ENCODE data around the gene KCNB1.

The KCNB1 gene

DNA sequence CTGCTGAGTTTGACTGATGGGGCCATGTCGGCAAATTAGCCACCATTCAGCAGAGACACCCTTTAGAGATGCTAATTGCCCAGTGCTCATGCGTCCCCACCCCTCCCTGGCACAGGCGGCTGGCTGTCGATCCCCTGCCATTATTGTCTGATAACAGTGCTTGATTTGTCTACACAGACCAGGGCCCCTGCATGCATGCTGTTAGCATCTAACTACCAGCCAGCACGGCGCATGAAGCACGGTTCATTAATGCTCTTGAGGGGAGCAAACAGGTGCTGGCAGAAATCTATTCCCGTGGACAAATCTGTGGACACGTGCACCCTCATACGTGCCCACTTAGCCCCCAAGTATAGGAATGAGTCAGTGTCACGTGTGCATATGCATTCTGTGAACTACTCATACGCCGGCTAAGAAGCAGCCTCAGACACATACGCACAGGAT is 32.2 kb downstream of the KCNB1 start:
- H3K27ac ChIP-seq (replicated peaks), result no peak overlapping the region
- no peak for DNase-seq (ENCODE audit: low read depth in 1 of 2, low spot score in 1 of 2)
- no peak for TF ChIP-seq SPI1 (IDR thresholded peaks at IDR 0.05; ENCODE audit: borderline replicate concordance, low read depth)
- no peak for TF ChIP-seq GABPA (IDR thresholded peaks at IDR 0.05; ENCODE audit: low read depth)
- no peak for TF ChIP-seq POLR2AphosphoS5 (IDR thresholded peaks at IDR 0.05; ENCODE audit: low read depth)
- TF ChIP-seq, protein P1, sequence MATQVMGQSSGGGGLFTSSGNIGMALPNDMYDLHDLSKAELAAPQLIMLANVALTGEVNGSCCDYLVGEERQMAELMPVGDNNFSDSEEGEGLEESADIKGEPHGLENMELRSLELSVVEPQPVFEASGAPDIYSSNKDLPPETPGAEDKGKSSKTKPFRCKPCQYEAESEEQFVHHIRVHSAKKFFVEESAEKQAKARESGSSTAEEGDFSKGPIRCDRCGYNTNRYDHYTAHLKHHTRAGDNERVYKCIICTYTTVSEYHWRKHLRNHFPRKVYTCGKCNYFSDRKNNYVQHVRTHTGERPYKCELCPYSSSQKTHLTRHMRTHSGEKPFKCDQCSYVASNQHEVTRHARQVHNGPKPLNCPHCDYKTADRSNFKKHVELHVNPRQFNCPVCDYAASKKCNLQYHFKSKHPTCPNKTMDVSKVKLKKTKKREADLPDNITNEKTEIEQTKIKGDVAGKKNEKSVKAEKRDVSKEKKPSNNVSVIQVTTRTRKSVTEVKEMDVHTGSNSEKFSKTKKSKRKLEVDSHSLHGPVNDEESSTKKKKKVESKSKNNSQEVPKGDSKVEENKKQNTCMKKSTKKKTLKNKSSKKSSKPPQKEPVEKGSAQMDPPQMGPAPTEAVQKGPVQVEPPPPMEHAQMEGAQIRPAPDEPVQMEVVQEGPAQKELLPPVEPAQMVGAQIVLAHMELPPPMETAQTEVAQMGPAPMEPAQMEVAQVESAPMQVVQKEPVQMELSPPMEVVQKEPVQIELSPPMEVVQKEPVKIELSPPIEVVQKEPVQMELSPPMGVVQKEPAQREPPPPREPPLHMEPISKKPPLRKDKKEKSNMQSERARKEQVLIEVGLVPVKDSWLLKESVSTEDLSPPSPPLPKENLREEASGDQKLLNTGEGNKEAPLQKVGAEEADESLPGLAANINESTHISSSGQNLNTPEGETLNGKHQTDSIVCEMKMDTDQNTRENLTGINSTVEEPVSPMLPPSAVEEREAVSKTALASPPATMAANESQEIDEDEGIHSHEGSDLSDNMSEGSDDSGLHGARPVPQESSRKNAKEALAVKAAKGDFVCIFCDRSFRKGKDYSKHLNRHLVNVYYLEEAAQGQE (IDR thresholded peaks at IDR 0.05; ENCODE audit: insufficient replicate concordance, low read depth), result no peak
- TF ChIP-seq, protein P2, sequence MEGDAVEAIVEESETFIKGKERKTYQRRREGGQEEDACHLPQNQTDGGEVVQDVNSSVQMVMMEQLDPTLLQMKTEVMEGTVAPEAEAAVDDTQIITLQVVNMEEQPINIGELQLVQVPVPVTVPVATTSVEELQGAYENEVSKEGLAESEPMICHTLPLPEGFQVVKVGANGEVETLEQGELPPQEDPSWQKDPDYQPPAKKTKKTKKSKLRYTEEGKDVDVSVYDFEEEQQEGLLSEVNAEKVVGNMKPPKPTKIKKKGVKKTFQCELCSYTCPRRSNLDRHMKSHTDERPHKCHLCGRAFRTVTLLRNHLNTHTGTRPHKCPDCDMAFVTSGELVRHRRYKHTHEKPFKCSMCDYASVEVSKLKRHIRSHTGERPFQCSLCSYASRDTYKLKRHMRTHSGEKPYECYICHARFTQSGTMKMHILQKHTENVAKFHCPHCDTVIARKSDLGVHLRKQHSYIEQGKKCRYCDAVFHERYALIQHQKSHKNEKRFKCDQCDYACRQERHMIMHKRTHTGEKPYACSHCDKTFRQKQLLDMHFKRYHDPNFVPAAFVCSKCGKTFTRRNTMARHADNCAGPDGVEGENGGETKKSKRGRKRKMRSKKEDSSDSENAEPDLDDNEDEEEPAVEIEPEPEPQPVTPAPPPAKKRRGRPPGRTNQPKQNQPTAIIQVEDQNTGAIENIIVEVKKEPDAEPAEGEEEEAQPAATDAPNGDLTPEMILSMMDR (IDR thresholded peaks at IDR 0.05; ENCODE audit: insufficient read depth, low read length), result no peak
- H3K4me3 ChIP-seq (replicated peaks; ENCODE audit: insufficient read depth, low read length), result no peak overlapping the region
- peaks cover 2% of the 10 kb centered on the region for H3K27me3 ChIP-seq (ENCODE audit: insufficient read depth, poor library complexity, severe bottlenecking)

DNA sequence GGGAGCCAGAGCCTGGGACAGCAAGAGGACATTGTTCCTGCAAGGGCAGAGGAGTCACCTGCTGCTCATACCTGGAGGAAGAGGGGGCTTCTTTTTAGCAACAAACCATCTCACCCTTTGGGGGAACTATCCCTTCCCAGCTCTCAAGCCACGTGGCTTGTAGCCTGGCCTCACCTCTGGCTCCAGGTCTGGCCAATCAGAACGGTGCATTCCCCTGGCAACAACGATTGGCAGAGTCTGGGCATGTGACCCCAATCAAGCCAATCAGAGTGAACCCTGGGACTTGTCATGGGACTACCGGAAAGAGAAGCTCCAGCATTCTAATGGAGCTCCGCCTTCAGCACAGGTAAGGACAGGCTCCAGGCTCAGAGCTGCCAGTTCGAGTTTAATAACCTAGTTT is 33.6 kb downstream of the KCNB1 start:
- H3K27ac ChIP-seq (replicated peaks), result no peak overlapping the region
- DNase-seq (ENCODE audit: low read depth in 1 of 2, low spot score in 1 of 2), result no peak
- TF ChIP-seq, protein P1 (IDR thresholded peaks at IDR 0.05; ENCODE audit: insufficient replicate concordance, low read depth), result no peak
- no peak for TF ChIP-seq POLR2AphosphoS5 (IDR thresholded peaks at IDR 0.05; ENCODE audit: low read depth)
- TF ChIP-seq, protein P2 (IDR thresholded peaks at IDR 0.05; ENCODE audit: insufficient read depth, low read length), result no peak
- TF ChIP-seq GABPA (IDR thresholded peaks at IDR 0.05; ENCODE audit: low read depth), result no peak
- no peak for TF ChIP-seq SPI1 (IDR thresholded peaks at IDR 0.05; ENCODE audit: borderline replicate concordance, low read depth)
- no peaks in the 10 kb centered on the region for H3K27me3 ChIP-seq (ENCODE audit: insufficient read depth, poor library complexity, severe bottlenecking)
- H3K4me3 ChIP-seq (replicated peaks; ENCODE audit: insufficient read depth, low read length), result no peak overlapping the region

DNA sequence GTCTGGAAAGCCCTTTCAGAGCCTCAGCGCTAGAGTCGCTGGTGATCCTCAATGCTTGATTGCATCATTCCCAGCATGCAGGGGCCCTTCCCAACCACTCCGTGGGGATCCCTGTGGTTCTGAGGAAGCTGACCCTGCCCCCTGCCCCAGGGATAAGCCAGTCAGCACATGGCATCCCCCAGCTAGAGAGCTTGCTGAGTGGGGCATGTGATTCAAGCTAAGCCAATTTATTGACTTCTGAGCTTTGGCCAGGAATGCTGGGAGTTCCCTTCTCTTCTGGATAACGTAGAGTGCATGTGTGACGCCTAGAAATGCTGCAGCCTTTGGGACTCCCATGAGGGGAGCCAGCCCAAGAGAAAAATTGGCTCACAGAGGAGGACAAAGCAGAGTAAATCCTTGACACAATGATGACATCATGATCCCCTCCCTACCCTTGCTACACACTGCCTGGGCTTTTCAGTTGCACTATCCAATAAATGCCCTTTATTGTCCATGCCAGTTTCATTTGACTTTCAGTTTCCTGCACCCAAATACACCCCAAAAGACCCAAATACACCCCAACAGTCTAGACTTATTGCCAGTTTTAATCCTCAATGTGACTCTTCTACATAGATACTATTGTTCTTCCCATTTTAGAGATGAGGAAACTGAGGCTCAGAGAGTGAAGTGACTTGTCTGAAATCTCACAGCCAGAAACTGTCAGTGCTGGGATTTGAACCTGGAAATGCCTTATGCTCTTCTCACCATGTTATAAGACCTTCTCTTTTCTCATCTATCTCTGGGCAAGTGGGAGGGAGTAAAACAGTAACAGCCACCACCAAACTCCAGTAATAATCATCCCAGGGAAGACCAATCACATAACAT is 34.3 kb downstream of the KCNB1 start:
- H3K27ac ChIP-seq (replicated peaks), result no peak overlapping the region
- H3K27me3 ChIP-seq (ENCODE audit: insufficient read depth, poor library complexity, severe bottlenecking), result no peaks in the 10 kb centered on the region
- no peak for DNase-seq (ENCODE audit: low read depth in 1 of 2, low spot score in 1 of 2)
- no peak for TF ChIP-seq GABPA (IDR thresholded peaks at IDR 0.05; ENCODE audit: low read depth)
- TF ChIP-seq, protein P2 (IDR thresholded peaks at IDR 0.05; ENCODE audit: insufficient read depth, low read length), result no peak
- TF ChIP-seq, protein P1 (IDR thresholded peaks at IDR 0.05; ENCODE audit: insufficient replicate concordance, low read depth), result no peak
- no peak overlapping the region for H3K4me3 ChIP-seq (replicated peaks; ENCODE audit: insufficient read depth, low read length)

Data from HL-60 (cell line).